Stimulated activated CD8-positive, alpha-beta memory T cell treated with anti-CD3 and anti-CD28 coated beads, Interleukin-4, amount 100 ng/mL, for 1 hour (primary cell): Measurements from ENCODE around the gene CPLANE2.
"Not testable (repeated sequence)": the region's sequence is repeated elsewhere in the genome, so short reads cannot be mapped to it uniquely, and the experiment has no call there.

Experiments
- DNase-seq, 2 donors: peaks; one replicate each; pipeline ENCODE4 v3.0.0-alpha.2; 2020; ENCODE audit warnings: low read depth in 2 of 2, low spot score in 1 of 2

CPLANE2 gene

GRCh38 chr1:16231331-16232315, 5.4 kb downstream of the CPLANE2 start:
- no peak for DNase-seq

GRCh38 chr1:16230744-16231143, 6.2 kb downstream of the CPLANE2 start:
- no peak for DNase-seq

DNA sequence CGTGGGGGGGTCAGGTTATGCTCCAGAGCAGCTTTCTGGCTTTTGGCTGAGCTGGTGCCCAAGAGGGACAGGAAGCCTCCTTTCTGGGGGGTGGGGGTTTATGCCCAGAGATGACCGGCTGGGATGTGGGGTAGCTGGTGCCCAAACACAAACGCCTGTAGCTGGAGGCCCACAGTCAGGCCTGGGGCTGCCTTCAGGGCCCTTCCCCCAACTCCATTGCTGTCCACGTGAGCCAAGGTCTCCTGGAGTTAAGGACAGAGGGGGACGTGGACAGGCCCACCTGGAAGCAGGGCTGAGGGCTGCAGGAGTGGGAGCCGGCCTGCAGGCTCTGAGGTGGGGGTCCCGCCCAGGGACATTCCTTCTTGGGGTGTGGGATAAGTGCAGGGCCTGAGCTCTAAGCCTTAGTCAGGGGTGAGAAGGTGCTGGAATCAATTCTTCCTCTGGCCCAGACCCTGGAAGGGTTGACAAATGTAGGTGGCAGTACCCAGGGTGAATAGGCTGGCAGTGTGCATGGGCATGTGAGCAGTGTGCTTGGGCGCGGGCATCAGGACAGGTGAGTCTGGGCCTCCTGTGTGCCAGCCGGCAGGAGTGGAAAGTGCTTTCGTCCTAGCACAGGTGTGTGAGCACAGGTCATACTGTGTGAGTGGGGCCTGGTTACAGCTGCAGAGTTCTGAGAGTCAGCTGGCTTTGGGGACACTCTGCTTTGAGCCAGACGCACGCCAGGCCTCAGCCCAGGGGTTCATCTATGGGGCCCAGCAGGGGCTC, 6.8 kb downstream of the CPLANE2 start:
- no peak for DNase-seq

- no peak for DNase-seq
These were observed 10.3 kb downstream of the CPLANE2 start for GRCh38 chr1:16226490-16227179.

GRCh38 chr1:16226129-16226489, 10.9 kb downstream of the CPLANE2 start:
- no peak for DNase-seq

- DNase-seq, result no peak
These were observed 12.5 kb downstream of the CPLANE2 start for GRCh38 chr1:16224472-16224871.

GRCh38 chr1:16222716-16223115, 14.3 kb downstream of the CPLANE2 start:
- DNase-seq, result not testable (repeated sequence)

GRCh38 chr1:16221499-16221898, 15.5 kb downstream of the CPLANE2 start:
- no peak for DNase-seq

DNA sequence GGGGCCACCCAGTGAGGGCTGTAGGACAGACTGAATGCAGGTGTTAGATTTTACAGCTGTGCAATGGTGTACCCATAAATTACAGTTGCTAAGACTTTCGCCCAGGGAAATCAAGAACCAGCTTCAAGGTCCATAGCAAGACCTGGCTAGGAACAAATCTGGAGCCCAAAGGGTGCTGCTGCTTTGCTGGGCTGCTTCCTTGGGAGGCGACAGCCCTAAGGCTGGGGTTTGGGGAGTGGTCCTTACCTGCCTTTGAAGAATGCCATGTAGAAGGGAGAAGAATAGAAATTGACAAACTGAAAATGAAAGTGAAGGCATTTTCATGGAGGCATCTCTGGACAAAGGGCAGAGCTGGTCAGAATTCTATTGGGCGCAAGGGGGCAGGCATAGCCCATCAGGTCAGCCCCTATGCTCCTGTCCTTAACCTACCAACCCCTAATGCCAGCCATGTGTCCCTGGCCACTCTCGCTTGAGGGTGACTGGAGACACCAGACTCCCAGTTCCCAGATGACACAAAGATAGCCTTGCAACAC, 16.9 kb downstream of the CPLANE2 start:
- DNase-seq, result no peak

DNA sequence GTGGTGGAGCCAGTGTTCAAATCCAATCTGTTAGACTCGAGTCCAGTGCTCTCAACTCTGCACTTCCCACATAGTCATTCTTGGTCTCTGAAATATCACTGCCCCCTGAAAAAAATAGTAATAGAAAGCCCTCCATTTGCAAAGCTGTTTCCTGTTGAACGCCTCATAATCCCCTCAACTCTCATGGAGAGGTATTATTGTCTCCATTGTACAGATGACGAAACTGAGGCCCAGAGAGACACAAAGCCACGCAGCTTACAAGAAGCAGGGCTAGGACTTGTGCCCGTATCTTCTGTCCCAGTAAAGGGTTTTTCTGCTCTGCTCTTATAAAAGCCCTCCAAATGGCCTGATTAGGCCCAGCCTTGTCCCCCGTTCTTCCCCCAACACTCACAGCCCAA, 18.3 kb downstream of the CPLANE2 start:
- DNase-seq, result no peak

DNA sequence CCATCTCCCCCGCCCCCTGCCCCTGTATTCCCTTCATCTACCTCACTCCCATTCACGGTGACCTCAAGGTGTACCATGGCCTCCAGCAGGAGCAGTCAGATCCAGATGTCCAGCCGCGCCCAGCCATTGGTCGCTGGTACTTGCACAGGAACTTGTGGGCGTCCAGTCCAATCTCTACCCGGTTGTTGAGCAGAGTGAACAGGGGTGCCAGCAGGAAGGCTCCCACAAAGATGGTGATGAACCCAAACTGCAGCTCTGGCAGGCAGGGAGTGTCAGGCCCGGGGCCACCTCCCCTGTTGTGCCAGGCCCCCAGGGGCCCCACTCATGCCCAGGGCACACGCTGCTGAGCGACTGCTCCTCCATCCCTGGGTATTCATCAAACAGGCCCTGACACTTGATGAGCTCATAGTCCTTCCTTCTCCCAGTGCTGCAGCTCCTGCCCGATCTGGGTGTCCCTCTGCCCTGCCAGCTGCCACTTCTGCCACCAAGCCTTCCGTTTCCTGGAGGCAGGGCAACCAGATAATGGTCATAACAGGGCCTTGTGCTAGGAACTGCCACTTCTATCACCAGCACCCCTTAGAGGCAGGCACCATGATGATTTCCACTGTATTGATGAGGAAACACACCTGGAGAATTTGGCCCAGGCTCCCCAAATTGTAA, 18.8 kb downstream of the CPLANE2 start:
- DNase-seq, result no peak

GRCh38 chr1:16217061-16217785, 19.8 kb downstream of the CPLANE2 start:
- peak; percentile 75 to 86 for DNase-seq

- no peak for DNase-seq
These were observed 20.9 kb downstream of the CPLANE2 start for GRCh38 chr1:16215882-16216753.

GRCh38 chr1:16215240-16215639, 21.7 kb downstream of the CPLANE2 start:
- not testable (repeated sequence) for DNase-seq

DNA sequence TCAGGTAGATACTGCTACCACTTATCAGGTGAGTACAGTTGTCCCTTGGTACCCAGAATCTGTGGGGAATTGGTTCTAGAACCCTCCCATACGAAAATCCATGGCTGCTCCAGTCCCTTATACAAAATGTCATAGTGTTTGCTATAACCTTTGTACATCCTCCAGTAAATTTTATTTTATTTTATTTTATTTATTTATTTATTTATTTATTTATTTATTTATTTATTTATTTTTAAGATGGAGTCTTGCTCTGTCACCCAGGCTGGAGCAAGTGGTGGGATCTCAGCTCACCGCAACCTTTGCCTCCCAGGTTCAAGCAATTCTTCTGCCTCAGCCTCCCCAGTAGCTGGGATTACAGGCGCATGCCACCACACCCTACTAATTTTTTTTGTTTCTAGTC, 23.4 kb downstream of the CPLANE2 start:
- not testable (repeated sequence) for DNase-seq

GRCh38 chr1:16213013-16213412, 24.0 kb downstream of the CPLANE2 start:
- DNase-seq, result no peak

DNA sequence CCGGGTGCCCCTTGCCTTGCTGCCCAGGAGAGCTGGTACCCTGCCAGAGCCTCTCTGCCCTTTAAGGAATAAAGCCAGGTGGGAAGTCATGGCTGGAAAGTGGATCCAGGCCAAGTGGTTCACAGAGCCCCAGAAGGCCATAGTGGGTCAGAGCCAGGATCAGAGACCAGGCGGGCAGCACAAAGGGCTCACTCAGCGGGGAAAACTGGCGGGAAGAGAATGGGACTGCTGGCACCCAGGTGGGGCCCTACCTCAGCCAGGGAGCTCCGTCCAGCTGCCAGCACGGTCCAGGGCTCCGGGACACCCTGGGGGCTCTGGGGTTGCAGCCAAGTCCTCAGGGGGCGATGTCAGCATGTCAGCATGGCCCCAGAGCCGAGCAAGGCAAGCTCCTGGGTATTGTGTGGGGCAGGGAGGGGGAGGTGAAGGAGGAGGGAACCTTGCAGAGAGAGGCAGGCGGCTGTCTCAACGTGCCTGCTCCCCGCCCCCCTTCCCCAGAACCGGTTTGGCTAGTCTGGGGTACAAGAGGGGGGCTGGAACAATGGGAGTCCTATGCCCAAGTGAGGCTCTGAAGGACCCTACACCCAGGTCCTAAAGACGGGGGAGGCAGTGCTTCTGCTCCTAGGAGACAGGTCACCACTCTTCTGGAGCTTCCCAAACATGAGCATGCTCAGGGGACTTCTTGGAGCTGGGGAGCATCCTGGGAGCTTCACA, 24.6 kb downstream of the CPLANE2 start, which contains the start of gene ARHGEF19:
Gene ARHGEF19, minus strand, starts transcription at position 402 of the 711 bp plus-strand sequence. CDS start 3,598 bp downstream, outside the sequence.
- DNase-seq, result no peak

- no peak for DNase-seq
These were observed 25.2 kb downstream of the CPLANE2 start for GRCh38 chr1:16211824-16212223.
